Ovary (tissue), 9 donors: ENCODE data around the gene NEUROD4. TPM values are rescaled to one million over a fixed set of nuclear protein-coding genes. Genes with fewer than 3 reads are reported as not detected.

Source experiments
- DNase-seq, 5 donors: peaks; one replicate each; pipeline ENCODE4 v3.0.0-alpha.2; 2019 to 2020
- H3K27ac ChIP-seq, 2 donors: fragments of 200-600 bp; one replicate each; pipeline versions ENCODE4 v1.5.1 to v1.8.0; 2019 to 2022
- H3K27me3 ChIP-seq: fragments of 200-600 bp; one replicate; pipeline ENCODE4 v1.8.0; 2022
- H3K36me3 ChIP-seq: fragments of 200-600 bp; sonication (generic); one replicate; pipeline ENCODE4 v1.5.1; 2019
- H3K4me1 ChIP-seq: one replicate; pipeline ENCODE4 v1.8.1; 2013; ENCODE audit warnings: mild to moderate bottlenecking, moderate library complexity; ENCODE audit not compliant: insufficient read depth
- H3K4me3 ChIP-seq: fragments of 200-600 bp; sonication (generic); one replicate; pipeline ENCODE4 v1.5.1; 2017
- H3K9me3 ChIP-seq, 2 donors: fragments of 200-600 bp in 1 of 2; sonication (generic) in 1 of 2; one replicate each; pipeline versions ENCODE4 v1.5.1 to v1.8.1; 2013 to 2019; ENCODE audit warnings: mild to moderate bottlenecking in 1 of 2, moderate library complexity in 1 of 2
- EP300 ChIP-seq: sonication (generic); formaldehyde crosslinking; IDR thresholded peaks from one replicate; pipeline ENCODE4 v1.6.1; 2017; ENCODE audit warnings: antibody characterized with exemption
- POLR2A ChIP-seq: fragments of 450-650 bp; IDR thresholded peaks from one replicate; pipeline ENCODE4 v1.6.1; 2017; ENCODE audit warnings: antibody characterized with exemption, mild to moderate bottlenecking, moderate library complexity
- WGBS, 3 donors: extraction: QIAGEN DNeasy Blood & Tissue Kit in 1 of 3; methylation state at CpG; one replicate each; pipeline versions ENCODE4 v1.1.5 to v1.1.7; 2013 to 2017; 5-methylcytosine and 5-hydroxymethylcytosine counted together
- intact Hi-C, 4 donors: fragments of 100-400 bp; cut with DNase I; formaldehyde crosslinking; loops; one replicate each; pipeline versions ENCODE4 v1.11.0 to v1.15.1; 2022 to 2023
- polyA plus RNA-seq, 2 donors: library from polyadenylated mRNA; stranded (reverse); fragments of 200-250 nt in 1 of 2; fragments of 350-450 nt in 1 of 2; fragmentation: Illumina TruSeq in 1 of 2; extraction: RNeasy Lipid Tissue Mini Kit (QIAGEN cat#74804) in 1 of 2; gene quantifications; one replicate each; pipeline ENCODE4 v1.2.3, GENCODE V29; 2013 to 2014
- total RNA-seq, 7 donors: library from RNA; depleted of rRNA in 2 of 7; stranded (reverse); fragments of >200 nt in 2 of 7; fragmentation: NEBNext Ultra II Directional in 3 of 7; extraction: Animal tissue kit (Norgen Biotek cat#: 25700) in 3 of 7; gene quantifications; one replicate each; pipeline versions ENCODE4 v1.1.0 to v1.2.4, GENCODE V29; 2016 to 2023
- TF ChIP-seq, protein P1 (sequence below), 3 donors: fragments of 450-650 bp in 2 of 3; fragments of 200-600 bp in 1 of 3; IDR thresholded peaks; one replicate each; pipeline versions ENCODE4 v1.5.1 to v1.8.0; 2016 to 2022; ENCODE audit warnings: antibody characterized with exemption in 3 of 3, mild to moderate bottlenecking in 1 of 3
- donor health status: DM: no; HTN: no; CAD: no; lungs with moderate emphysema.
- donor health status: DM: no; HTN: no; CAD: no.
- donor health status: Bipolar disorder and iron deficiency.
- donor health status: DM: yes; HTN: yes; CAD: no.
- donor health status: DM: no; HTN: no; CAD: no.
- donor health status: DM: yes; HTN: yes; CAD: no.

Gene NEUROD4
- total and polyA plus RNA-seq, 9 donors = not detected

DNA sequence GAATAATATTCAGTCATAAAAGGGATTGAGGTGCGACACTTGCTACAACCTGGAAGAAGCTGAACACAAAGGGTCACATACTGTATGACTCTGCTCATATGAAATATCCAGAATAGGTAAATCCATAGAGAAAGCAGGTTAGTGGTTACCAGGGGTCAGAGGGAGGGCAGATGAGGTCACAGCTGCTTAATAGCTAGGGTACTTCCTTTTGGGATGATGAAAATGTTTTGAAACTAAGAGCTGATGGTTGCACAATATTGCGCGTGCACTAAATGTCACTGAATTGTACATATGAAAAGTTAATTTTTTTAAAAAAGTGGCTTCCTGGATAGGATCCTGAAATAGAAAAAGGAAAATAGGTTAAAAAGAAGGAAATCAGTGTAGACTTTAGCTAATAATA lies 23.8 kb downstream of the NEUROD4 start:
- Histone ChIP-seq H3K27ac (no peak overlapping the region), H3K4me3 (no peak overlapping the region), H3K36me3 (no peaks in the 10 kb centered on the region), H3K9me3 (no peaks in the 10 kb centered on the region), H3K27me3 (no peaks in the 10 kb centered on the region), H3K4me1 (no peaks in the 10 kb centered on the region)
- intact Hi-C loops = no loop called here
- TF ChIP-seq EP300 (no peak), POLR2A (no peak)
- TF ChIP-seq, protein P1, sequence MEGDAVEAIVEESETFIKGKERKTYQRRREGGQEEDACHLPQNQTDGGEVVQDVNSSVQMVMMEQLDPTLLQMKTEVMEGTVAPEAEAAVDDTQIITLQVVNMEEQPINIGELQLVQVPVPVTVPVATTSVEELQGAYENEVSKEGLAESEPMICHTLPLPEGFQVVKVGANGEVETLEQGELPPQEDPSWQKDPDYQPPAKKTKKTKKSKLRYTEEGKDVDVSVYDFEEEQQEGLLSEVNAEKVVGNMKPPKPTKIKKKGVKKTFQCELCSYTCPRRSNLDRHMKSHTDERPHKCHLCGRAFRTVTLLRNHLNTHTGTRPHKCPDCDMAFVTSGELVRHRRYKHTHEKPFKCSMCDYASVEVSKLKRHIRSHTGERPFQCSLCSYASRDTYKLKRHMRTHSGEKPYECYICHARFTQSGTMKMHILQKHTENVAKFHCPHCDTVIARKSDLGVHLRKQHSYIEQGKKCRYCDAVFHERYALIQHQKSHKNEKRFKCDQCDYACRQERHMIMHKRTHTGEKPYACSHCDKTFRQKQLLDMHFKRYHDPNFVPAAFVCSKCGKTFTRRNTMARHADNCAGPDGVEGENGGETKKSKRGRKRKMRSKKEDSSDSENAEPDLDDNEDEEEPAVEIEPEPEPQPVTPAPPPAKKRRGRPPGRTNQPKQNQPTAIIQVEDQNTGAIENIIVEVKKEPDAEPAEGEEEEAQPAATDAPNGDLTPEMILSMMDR (IDR thresholded peaks at IDR 0.05) = no peak
- no peak for DNase-seq
- 93 to 94% (median 93%) methylated on average over 3 of the region's 3 CpGs for WGBS, 3 donors

DNA sequence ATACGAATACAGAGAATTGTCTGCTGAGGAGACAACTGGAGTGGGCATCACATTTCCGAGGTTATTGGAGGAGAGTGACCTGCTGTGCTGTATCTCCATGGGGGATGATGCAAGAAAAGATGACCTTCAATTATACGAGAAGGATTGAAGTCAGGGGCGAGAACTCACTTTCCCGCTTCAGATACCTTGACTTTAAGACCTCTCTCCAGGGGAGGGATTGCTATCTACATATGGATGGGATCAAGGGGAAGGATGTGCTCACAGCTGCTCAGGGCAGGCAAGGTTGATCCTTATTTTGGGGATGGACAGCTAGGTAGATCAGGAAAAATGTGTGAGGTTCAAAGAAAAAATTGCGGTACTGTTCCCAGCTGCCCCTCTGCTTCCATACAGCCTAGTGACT lies 24.4 kb downstream of the NEUROD4 start:
- Histone ChIP-seq H3K27me3 (no peaks in the 10 kb centered on the region), H3K4me1 (no peaks in the 10 kb centered on the region), H3K9me3 (no peaks in the 10 kb centered on the region), H3K27ac (no peak overlapping the region), H3K4me3 (no peak overlapping the region), H3K36me3 (no peaks in the 10 kb centered on the region)
- TF ChIP-seq, protein P1 (IDR thresholded peaks at IDR 0.05) = no peak
- TF ChIP-seq EP300 (no peak), POLR2A (no peak)
- intact Hi-C loops = no loop called here
- 47 to 52% (median 50%) methylated on average over 6 of the region's 6 CpGs for WGBS, 3 donors
- DNase-seq = no peak

DNA sequence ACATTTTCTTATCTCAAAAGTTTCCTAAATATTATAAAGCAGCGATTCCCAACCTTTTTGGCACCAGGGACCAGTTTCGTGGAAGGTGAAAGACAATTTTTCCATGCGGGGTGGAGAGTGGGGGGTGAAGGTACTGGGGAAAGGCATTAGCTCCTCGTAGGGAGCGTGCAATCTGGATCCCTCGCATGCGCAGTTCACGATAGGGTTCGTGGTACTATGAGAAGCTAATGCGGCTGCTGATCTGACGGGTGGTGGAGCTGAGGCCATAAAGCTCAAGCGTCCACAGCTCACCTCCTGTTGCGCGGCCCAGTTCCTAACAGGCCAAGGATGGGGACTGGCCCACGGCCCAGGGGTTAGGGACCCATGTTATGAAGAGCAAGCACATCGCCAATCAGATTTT lies 29.9 kb downstream of the NEUROD4 start:
- Histone ChIP-seq H3K4me1 (no peaks in the 10 kb centered on the region), H3K27ac (no peak overlapping the region), H3K36me3 (no peaks in the 10 kb centered on the region), H3K4me3 (no peak overlapping the region), H3K27me3 (no peaks in the 10 kb centered on the region), H3K9me3 (no peaks in the 10 kb centered on the region)
- 78 to 84% (median 83%) methylated on average over 16 of the region's 16 CpGs for WGBS, 3 donors
- DNase-seq = no peak
- intact Hi-C loops = no loop called here
- no peak for TF ChIP-seq POLR2A
- TF ChIP-seq, protein P1 (IDR thresholded peaks at IDR 0.05) = no peak
- TF ChIP-seq EP300 = no peak

DNA sequence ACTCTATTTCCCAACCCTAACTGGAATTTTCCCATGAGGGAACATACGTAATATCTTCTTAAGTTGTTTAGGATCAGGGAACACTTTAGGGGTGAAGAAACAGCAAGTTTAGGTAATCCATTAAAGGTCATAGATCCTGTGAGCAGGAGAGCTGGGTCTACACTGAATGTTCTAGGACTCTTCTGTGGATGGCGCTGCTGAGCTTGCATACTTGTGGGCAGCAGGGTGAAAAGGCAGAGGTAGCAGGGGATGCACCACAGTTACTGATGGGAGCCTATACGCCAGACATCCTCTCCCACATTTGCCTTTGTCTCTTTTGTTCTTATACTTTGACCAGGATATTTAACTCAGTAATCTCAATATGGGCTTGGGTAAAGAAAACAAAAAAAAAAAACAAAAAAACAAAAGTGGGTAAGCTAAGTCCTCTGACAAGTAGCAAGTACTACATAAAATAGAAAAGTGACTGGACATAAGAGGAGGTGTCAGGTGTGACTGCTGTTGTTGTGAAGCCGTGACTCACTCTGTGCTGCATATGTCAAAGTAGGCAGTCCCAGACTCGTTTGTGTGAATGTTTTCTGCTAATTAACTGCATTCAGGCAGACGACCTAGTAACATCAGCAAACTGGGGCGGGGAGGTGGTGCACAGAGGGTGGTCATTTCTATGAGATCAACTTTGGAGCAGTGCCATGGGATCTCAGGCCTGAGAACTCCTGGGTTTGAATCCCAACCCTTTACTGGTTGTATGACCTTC lies 31.6 kb downstream of the NEUROD4 start:
- intact Hi-C loops = no loop called here

More for the DNA sequence above, 31.6 kb downstream of the NEUROD4 start:
- Histone ChIP-seq H3K27ac (no peak overlapping the region), H3K4me3 (no peak overlapping the region), H3K9me3 (no peaks in the 10 kb centered on the region), H3K4me1 (no peaks in the 10 kb centered on the region), H3K36me3 (no peaks in the 10 kb centered on the region), H3K27me3 (no peaks in the 10 kb centered on the region)
- 45 to 57% (median 50%) methylated on average over 7 of the region's 7 CpGs for WGBS, 3 donors
- TF ChIP-seq POLR2A (no peak), EP300 (no peak)
- TF ChIP-seq, protein P1 (IDR thresholded peaks at IDR 0.05) = no peak
- DNase-seq = no peak
